IPS-NIHi7 (cell line): ENCODE data around the gene TBC1D1.

Experiments
- DNase-seq: peaks from one replicate; pipeline ENCODE4 v3.0.0; 2012; ENCODE audit warnings: mixed read lengths; ENCODE audit errors: extremely low spot score

The TBC1D1 gene

GRCh38 chr4:37924946-37925345, 34.1 kb downstream of the TBC1D1 start:
- DNase-seq = no peak

GRCh38 chr4:37927434-37927833, 36.5 kb downstream of the TBC1D1 start:
- no peak for DNase-seq

- DNase-seq = no peak
These were observed 37.8 kb downstream of the TBC1D1 start for GRCh38 chr4:37928426-37929416.

GRCh38 chr4:37934096-37934495, 43.2 kb downstream of the TBC1D1 start:
- no peak for DNase-seq

GRCh38 chr4:37934609-37935008, 43.7 kb downstream of the TBC1D1 start:
- DNase-seq = no peak

- no peak for DNase-seq
These were observed 44.1 kb downstream of the TBC1D1 start for GRCh38 chr4:37935026-37935425.

- no peak for DNase-seq
These were observed 46.1 kb downstream of the TBC1D1 start for GRCh38 chr4:37936889-37937498.

GRCh38 chr4:37938208-37938607, 47.3 kb downstream of the TBC1D1 start:
- no peak for DNase-seq

GRCh38 chr4:37946503-37947179, 55.8 kb downstream of the TBC1D1 start:
- no peak for DNase-seq

- DNase-seq = no peak
These were observed 57.7 kb downstream of the TBC1D1 start for GRCh38 chr4:37948542-37948941.

GRCh38 chr4:37949636-37950426, 58.9 kb downstream of the TBC1D1 start:
- no peak for DNase-seq

GRCh38 chr4:37951461-37952352, 60.8 kb downstream of the TBC1D1 start:
- no peak for DNase-seq

- no peak for DNase-seq
These were observed 62.3 kb downstream of the TBC1D1 start for GRCh38 chr4:37953156-37953555.

- no peak for DNase-seq
These were observed 62.9 kb downstream of the TBC1D1 start for GRCh38 chr4:37953620-37954293.

- no peak for DNase-seq
These were observed 66.1 kb downstream of the TBC1D1 start for GRCh38 chr4:37956941-37957340.

- DNase-seq = no peak
These were observed 68.0 kb downstream of the TBC1D1 start for GRCh38 chr4:37958932-37959331.

- DNase-seq = no peak
These were observed 69.2 kb downstream of the TBC1D1 start, which contains the start of gene PTTG2 for GRCh38 chr4:37960098-37960497. Gene PTTG2, plus strand, starts transcription at chr4:37960398. Its CDS starts 37 bp downstream, at chr4:37960435.

GRCh38 chr4:37960679-37961450, 70.0 kb downstream of the TBC1D1 start:
- no peak for DNase-seq
